HepG2 (cell line): ENCODE data around the gene FARSB. TPM values are rescaled to one million over a fixed set of nuclear protein-coding genes. Genes with fewer than 3 reads are reported as not detected.

ENCODE experiments used
- ATAC-seq: fragments of 200-7000 bp; cut with Tn5 transposase; 3 replicates; pipeline ENCODE4 v1.9.1; 2020; ENCODE audit warnings: mild to moderate bottlenecking, moderate library complexity
- BruUV-seq: library from RNA; stranded (reverse); fragments of 400-500 nt; replicated peaks from 2 replicates; lab custom pipeline; 2021; lab: Mats Ljungman, UMichigan
- CTCF ChIA-PET: fragments of 300-600 bp; formaldehyde crosslinking; extraction: SDS; loops from one replicate; lab custom pipeline; 2021; ENCODE audit warnings: low total read pairs, inconsistent platforms, low intra/inter-chr PET ratio; lab: Yijun Ruan, JAX
- POLR2A ChIA-PET: fragments of 350-600 bp; sonication (Branson Sonifier 250); formaldehyde crosslinking; loops from one replicate; lab custom pipeline; 2020; ENCODE audit warnings: antibody characterized with exemption, inconsistent platforms; lab: Yijun Ruan, JAX
- DNase-seq: peaks from one replicate; pipeline ENCODE4 v3.0.0-alpha.2; 2015; ENCODE audit warnings: low spot score
- FAIRE-seq: peaks from 3 replicates; lab custom pipeline; 2011; peaks lifted over from hg19 to GRCh38; lab: Jason Lieb, UNC
- H2AFZ ChIP-seq: one replicate; pipeline ENCODE4 v1.6.1; 2011; ENCODE audit warnings: low read length, inconsistent platforms
- H3K27ac ChIP-seq: fragments of 300-600 bp; 3 replicates; pipeline ENCODE4 v1.8.0; 2011; ENCODE audit warnings: mixed run types, mild to moderate bottlenecking, mixed read lengths, low read length, inconsistent platforms; ENCODE audit not compliant: insufficient read depth; ENCODE audit errors: extremely low read length
- H3K27me3 ChIP-seq, 2 experiments: fragments of 200-600 bp in 1 of 2; 2 replicates in 1 of 2; 3 replicates in 1 of 2; pipeline versions ENCODE4 v1.6.0 to v1.8.0; 2011; ENCODE audit warnings: low read length in 2 of 2, mild to moderate bottlenecking in 2 of 2, moderate library complexity in 2 of 2, inconsistent platforms in 1 of 2; ENCODE audit not compliant: insufficient read depth in 2 of 2, control insufficient read depth in 1 of 2
- H3K36me3 ChIP-seq, 2 experiments: fragments of 200-600 bp in 1 of 2; replicated peaks in 1 of 2; 2 replicates in 1 of 2; 3 replicates in 1 of 2; pipeline versions ENCODE4 v1.5.1 to v1.8.0; 2011; ENCODE audit warnings: low read length in 2 of 2, inconsistent platforms in 1 of 2; ENCODE audit not compliant: insufficient read depth in 2 of 2, control insufficient read depth in 1 of 2
- H3K4me1 ChIP-seq: 2 replicates; pipeline ENCODE4 v1.5.1; 2012; ENCODE audit warnings: low read length, inconsistent platforms; ENCODE audit not compliant: insufficient read depth
- H3K4me2 ChIP-seq: 2 replicates; pipeline ENCODE4 v1.6.0; 2011; ENCODE audit warnings: low read depth, low read length, inconsistent platforms
- H3K4me3 ChIP-seq, 3 experiments: fragments of 200-600 bp in 1 of 3; sonication (generic), shearing (Covaris generic) in 1 of 3; replicated peaks in 1 of 3; 2 replicates each; pipeline ENCODE4 v1.5.1; 2011 to 2016; ENCODE audit warnings: low read length in 3 of 3, inconsistent platforms in 2 of 3, low read depth in 2 of 3, mild to moderate bottlenecking in 2 of 3, control low read depth in 1 of 3, mixed read lengths in 1 of 3; ENCODE audit not compliant: insufficient read depth in 1 of 3
- H3K79me2 ChIP-seq: one replicate; pipeline ENCODE4 v1.6.1; 2011; ENCODE audit warnings: low read length, inconsistent platforms; ENCODE audit not compliant: insufficient read depth
- H3K9ac ChIP-seq: 2 replicates; pipeline ENCODE4 v1.6.0; 2011; ENCODE audit warnings: mild to moderate bottlenecking, low read depth, low read length, inconsistent platforms; ENCODE audit not compliant: insufficient read depth
- H3K9me3 ChIP-seq: 2 replicates; pipeline ENCODE4 v1.5.1; 2012; ENCODE audit warnings: mild to moderate bottlenecking, low read length
- H4K20me1 ChIP-seq: 2 replicates; pipeline ENCODE4 v1.6.0; 2011; ENCODE audit warnings: inconsistent platforms, mild to moderate bottlenecking, low read length, moderate library complexity; ENCODE audit not compliant: insufficient read depth
- CBX1 ChIP-seq: IDR thresholded peaks from one replicate; pipeline ENCODE4 v1.6.1; 2016; ENCODE audit warnings: antibody characterized with exemption, low read depth
- ELF3 ChIP-seq: IDR thresholded peaks from 2 replicates; pipeline ENCODE4 v1.6.1; 2016; ENCODE audit warnings: missing genetic modification reagents, missing compliant biosample characterization
- FOXM1 ChIP-seq: sonication (generic); formaldehyde crosslinking; IDR thresholded peaks from 2 replicates; pipeline ENCODE4 v1.5.0; 2020; ENCODE audit warnings: missing genetic modification reagents
- HDAC1 ChIP-seq: sonication (generic); formaldehyde crosslinking; IDR thresholded peaks from 2 replicates; pipeline ENCODE4 v1.5.1; 2020; ENCODE audit warnings: mild to moderate bottlenecking, missing genetic modification reagents
- HOXA5 ChIP-seq: sonication (generic); formaldehyde crosslinking; IDR thresholded peaks from 2 replicates; pipeline ENCODE4 v1.4.0; 2020; ENCODE audit warnings: missing genetic modification reagents
- ISL2 ChIP-seq: sonication (generic); formaldehyde crosslinking; IDR thresholded peaks from 2 replicates; pipeline ENCODE4 v1.5.0; 2020; ENCODE audit warnings: missing genetic modification reagents
- MEF2D ChIP-seq: sonication (generic); formaldehyde crosslinking; IDR thresholded peaks from 2 replicates; pipeline ENCODE4 v1.5.1; 2020; ENCODE audit warnings: mild to moderate bottlenecking, missing genetic modification reagents
- PBX3 ChIP-seq: sonication (generic); formaldehyde crosslinking; IDR thresholded peaks from 2 replicates; pipeline ENCODE4 v1.8.1; 2023; ENCODE audit warnings: missing genetic modification reagents, inconsistent platforms, borderline replicate concordance
- TEAD3 ChIP-seq: optimal IDR thresholded peaks from 2 replicates; pipeline ENCODE3; 2016; ENCODE audit warnings: borderline replicate concordance
- ZBTB20 ChIP-seq: sonication (generic); formaldehyde crosslinking; IDR thresholded peaks from 2 replicates; pipeline ENCODE4 v1.8.1; 2023; ENCODE audit warnings: missing genetic modification reagents, low read depth, mild to moderate bottlenecking, borderline replicate concordance
- ZMYM2 ChIP-seq: sonication (generic); formaldehyde crosslinking; IDR thresholded peaks from 2 replicates; pipeline ENCODE4 v1.8.0; 2022; ENCODE audit warnings: mild to moderate bottlenecking, missing genetic modification reagents
- ZNF382 ChIP-seq: sonication (generic); formaldehyde crosslinking; IDR thresholded peaks from 2 replicates; pipeline ENCODE4 v1.5.0; 2020; ENCODE audit warnings: missing genetic modification reagents, mild to moderate bottlenecking, borderline replicate concordance
- ZNF713 ChIP-seq: sonication (generic); formaldehyde crosslinking; IDR thresholded peaks from 2 replicates; pipeline ENCODE4 v1.4.0; 2020; ENCODE audit warnings: mild to moderate bottlenecking, missing genetic modification reagents
- WGBS: methylation state at CpG from one replicate; pipeline ENCODE4 v1.1.6; 2017; ENCODE audit warnings: low lambda C conversion rate; 5-methylcytosine and 5-hydroxymethylcytosine counted together
- in situ Hi-C: cut with HindIII; loops from 2 replicates; pipeline ENCODE4 v1.10.0; 2017; ENCODE audit warnings: low pct_unique_long_range_greater_than_20kb; ENCODE audit not compliant: extremely low pct_ligation_motif_present
- intact Hi-C: fragments of 100-400 bp; cut with micrococcal nuclease; formaldehyde crosslinking; loops from one replicate; pipeline ENCODE4 v1.10.0; 2022; ENCODE audit not compliant: unreplicated experiment
- polyA plus RNA-seq, 8 experiments: library from polyadenylated mRNA; depleted of rRNA in 3 of 8; stranded (reverse) in 7 of 8; unstranded in 1 of 8; fragments of >200 nt; fragmentation: Illumina TruSeq in 4 of 8; extraction: Trizol in 4 of 8; gene quantifications; 2 replicates each; pipeline versions ENCODE4 v1.2.1 to v1.2.3, GENCODE V29; 2011 to 2016; ENCODE audit warnings: low read depth in 4 of 8, missing spikeins in 1 of 8, mixed read lengths in 1 of 8; ENCODE audit not compliant: insufficient read depth in 1 of 8
- total RNA-seq, 5 experiments: library from RNA; depleted of rRNA; stranded (reverse); fragments of >200 nt; fragmentation: Illumina TruSeq; extraction: Trizol; gene quantifications; 2 replicates each; pipeline ENCODE4 v1.2.3, GENCODE V29; 2016; ENCODE audit warnings: low read depth in 1 of 5
- TF ChIP-seq, protein P1 (sequence below): sonication (generic); formaldehyde crosslinking; IDR thresholded peaks from 2 replicates; pipeline ENCODE4 v1.8.0; 2022; ENCODE audit warnings: low read depth, missing genetic modification reagents
- TF ChIP-seq, protein P2 (sequence below): sonication (generic); formaldehyde crosslinking; conservative IDR thresholded peaks from 2 replicates; pipeline ENCODE4 v1.8.0; 2022; ENCODE audit warnings: missing genetic modification reagents

Gene FARSB
- total and polyA plus RNA-seq, 2 of the 13 experiments (the other 11 are each of a cell fraction or from before 2014, with no cell fraction given) = 23.3 to 45.9 TPM

DNA sequence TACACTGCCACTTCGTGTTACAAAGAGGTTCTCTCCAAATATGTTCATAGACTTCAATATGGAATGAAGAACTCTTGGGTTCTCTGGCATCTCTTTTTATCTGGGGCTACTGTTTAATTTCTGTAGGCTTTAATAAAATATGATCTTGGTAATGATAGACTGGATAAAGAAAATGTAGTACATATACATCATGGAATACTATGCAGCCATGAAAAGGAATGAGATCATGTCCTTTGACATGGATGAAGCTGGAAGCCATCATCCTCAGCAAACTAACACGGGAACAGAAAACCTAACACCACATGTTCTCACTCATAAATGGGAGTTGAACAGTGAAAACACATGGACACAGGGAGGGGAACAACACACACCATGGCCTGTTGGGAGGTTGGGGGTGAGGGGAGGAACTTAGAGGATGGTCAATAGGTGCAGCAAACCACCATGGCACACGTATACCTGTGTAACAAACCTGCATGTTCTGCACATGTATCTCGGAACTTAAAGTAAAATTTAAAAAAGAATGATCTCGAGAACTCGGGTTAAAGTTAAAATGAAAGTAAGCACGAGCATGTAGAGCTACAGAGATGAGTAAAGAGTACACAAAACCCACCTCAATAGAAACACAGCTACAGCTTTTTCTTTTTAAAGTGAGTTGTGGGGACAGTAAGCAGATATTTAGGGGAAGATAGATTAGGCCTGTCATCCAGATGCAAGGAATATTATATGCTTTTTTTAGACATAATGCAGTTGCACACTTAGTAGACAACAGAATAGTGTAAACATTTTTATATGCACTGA lies 129.2 kb downstream of the FARSB start:
- POLR2A ChIA-PET = no interaction called here
- Histone ChIP-seq H3K9me3 (no peaks in the 10 kb centered on the region), H3K36me3 (no peaks in the 10 kb centered on the region), H3K27me3 (0 out of 5 replicates have a peak, but pooled peaks cover 0 to 3% of the 10 kb centered on the region in 2 experiments), H3K9ac (no peak overlapping the region), H2AFZ (no peak overlapping the region), H3K4me3 (no peak overlapping the region), H3K4me1 (no peaks in the 10 kb centered on the region), H3K27ac (no peak overlapping the region), H3K79me2 (no peaks in the 10 kb centered on the region), H3K4me2 (no peak overlapping the region), H4K20me1 (no peaks in the 10 kb centered on the region)
- CTCF ChIA-PET = no interaction called here
- no TSS peak for BruUV-seq
- TF ChIP-seq MEF2D (CRISPR knock-in tag) (no peak), FOXM1 (CRISPR knock-in tag) (no peak), HDAC1 (CRISPR knock-in tag) (no peak), ZNF713 (no peak), TEAD3 (no peak), CBX1 (no peak)
- TF ChIP-seq, protein P1, sequence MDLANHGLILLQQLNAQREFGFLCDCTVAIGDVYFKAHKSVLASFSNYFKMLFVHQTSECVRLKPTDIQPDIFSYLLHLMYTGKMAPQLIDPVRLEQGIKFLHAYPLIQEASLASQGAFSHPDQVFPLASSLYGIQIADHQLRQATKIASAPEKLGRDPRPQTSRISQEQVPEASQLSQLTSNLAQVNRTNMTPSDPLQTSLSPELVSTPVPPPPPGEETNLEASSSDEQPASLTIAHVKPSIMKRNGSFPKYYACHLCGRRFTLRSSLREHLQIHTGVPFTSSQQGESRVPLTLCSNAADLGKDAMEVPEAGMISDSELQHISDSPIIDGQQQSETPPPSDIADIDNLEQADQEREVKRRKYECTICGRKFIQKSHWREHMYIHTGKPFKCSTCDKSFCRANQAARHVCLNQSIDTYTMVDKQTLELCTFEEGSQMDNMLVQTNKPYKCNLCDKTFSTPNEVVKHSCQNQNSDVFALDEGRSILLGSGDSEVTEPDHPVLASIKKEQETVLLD (CRISPR knock-in tag) = no peak
- ATAC-seq (no peak), DNase-seq (no peak), FAIRE-seq (no peak)
- intact Hi-C loops (no loop called here), in situ Hi-C loops (no loop called here)
- 14% methylated on average over 7 of the region's 7 CpGs for WGBS

- H3K9me3 ChIP-seq = no peaks in the 10 kb centered on the region
- FAIRE-seq (no peak), ATAC-seq (no peak), DNase-seq (no peak)
- in situ Hi-C loops (no loop called here), intact Hi-C loops (no loop called here)
- H3K36me3 ChIP-seq = no peaks in the 10 kb centered on the region
- WGBS = 37% methylated on average over 5 of the region's 5 CpGs
- H2AFZ ChIP-seq = no peak overlapping the region
- H3K4me1 ChIP-seq = no peaks in the 10 kb centered on the region
- CTCF ChIA-PET = no interaction called here
- no peak overlapping the region for H3K4me2 ChIP-seq
- H4K20me1 ChIP-seq = no peaks in the 10 kb centered on the region
- no peak overlapping the region for H3K27ac ChIP-seq
- H3K9ac ChIP-seq = no peak overlapping the region
- 0 out of 5 replicates have a peak, but pooled peaks cover 0 to 3% of the 10 kb centered on the region in 2 experiments for H3K27me3 ChIP-seq
- POLR2A ChIA-PET = no interaction called here
- BruUV-seq = no TSS peak
- H3K4me3 ChIP-seq = no peak overlapping the region
- H3K79me2 ChIP-seq = no peaks in the 10 kb centered on the region
- TF ChIP-seq ELF3 (no peak), PBX3 (no peak), ZMYM2 (CRISPR knock-in tag) (no peak), ZNF382 (CRISPR knock-in tag) (no peak), HOXA5 (CRISPR knock-in tag) (no peak), ZBTB20 (CRISPR knock-in tag) (no peak), ISL2 (CRISPR knock-in tag) (no peak)
- TF ChIP-seq, protein P2, sequence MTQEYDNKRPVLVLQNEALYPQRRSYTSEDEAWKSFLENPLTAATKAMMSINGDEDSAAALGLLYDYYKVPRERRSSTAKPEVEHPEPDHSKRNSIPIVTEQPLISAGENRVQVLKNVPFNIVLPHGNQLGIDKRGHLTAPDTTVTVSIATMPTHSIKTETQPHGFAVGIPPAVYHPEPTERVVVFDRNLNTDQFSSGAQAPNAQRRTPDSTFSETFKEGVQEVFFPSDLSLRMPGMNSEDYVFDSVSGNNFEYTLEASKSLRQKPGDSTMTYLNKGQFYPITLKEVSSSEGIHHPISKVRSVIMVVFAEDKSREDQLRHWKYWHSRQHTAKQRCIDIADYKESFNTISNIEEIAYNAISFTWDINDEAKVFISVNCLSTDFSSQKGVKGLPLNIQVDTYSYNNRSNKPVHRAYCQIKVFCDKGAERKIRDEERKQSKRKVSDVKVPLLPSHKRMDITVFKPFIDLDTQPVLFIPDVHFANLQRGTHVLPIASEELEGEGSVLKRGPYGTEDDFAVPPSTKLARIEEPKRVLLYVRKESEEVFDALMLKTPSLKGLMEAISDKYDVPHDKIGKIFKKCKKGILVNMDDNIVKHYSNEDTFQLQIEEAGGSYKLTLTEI (CRISPR knock-in tag) = no peak
Observed at GRCh38 chr2:222525811-222526210, 130.1 kb downstream of the FARSB start.
